Measurements from ENCODE around the gene DEPDC7. TPM values are rescaled to one million over a fixed set of nuclear protein-coding genes. Genes with fewer than 3 reads are reported as not detected.

Gene DEPDC7
- total RNA-seq, 1 donor = 14.5 TPM

- H3K4me2 ChIP-seq (ENCODE audit: insufficient read depth, low read length) = no peak overlapping the region
- peaks cover 18% of the 10 kb centered on the region for H3K4me1 ChIP-seq (ENCODE audit: insufficient read depth, low read length)
- H3K27ac ChIP-seq (ENCODE audit: low read depth, low read length) = no peak overlapping the region
- no peak for TF ChIP-seq CTCF (IDR thresholded peaks at IDR 0.05; ENCODE audit: extremely low read depth, low read depth, low read length)
- DNase-seq (ENCODE audit: insufficient read length, low spot score, missing footprints) = peak; percentile 52
- no peaks in the 10 kb centered on the region for H3K79me2 ChIP-seq (ENCODE audit: insufficient read depth, low read length)
- no peak overlapping the region for H2AFZ ChIP-seq (ENCODE audit: low read length)
- no peak overlapping the region for H3K4me3 ChIP-seq (ENCODE audit: insufficient read depth, low read length)
- H3K36me3 ChIP-seq (ENCODE audit: insufficient read depth, low read length) = no peaks in the 10 kb centered on the region
- no peaks in the 10 kb centered on the region for H4K20me1 ChIP-seq (ENCODE audit: insufficient read depth, low read length)
- no peaks in the 10 kb centered on the region for H3K9me3 ChIP-seq (ENCODE audit: low read depth, low read length)
- H3K27me3 ChIP-seq (ENCODE audit: insufficient read depth, low read length) = no peaks in the 10 kb centered on the region
Observed at GRCh38 chr11:33001281-33001680, 14.4 kb upstream of the DEPDC7 start.

GRCh38 chr11:33001751-33002542, 13.7 kb upstream of the DEPDC7 start:
- no peak overlapping the region for H3K4me3 ChIP-seq (ENCODE audit: insufficient read depth, low read length)
- H3K9me3 ChIP-seq (ENCODE audit: low read depth, low read length) = no peaks in the 10 kb centered on the region
- TF ChIP-seq CTCF (IDR thresholded peaks at IDR 0.05; ENCODE audit: extremely low read depth, low read depth, low read length) = no peak
- no peaks in the 10 kb centered on the region for H3K27me3 ChIP-seq (ENCODE audit: insufficient read depth, low read length)
- H3K36me3 ChIP-seq (ENCODE audit: insufficient read depth, low read length) = no peaks in the 10 kb centered on the region
- peak overlapping the region; percentile 81 for H2AFZ ChIP-seq (ENCODE audit: low read length)
- no peaks in the 10 kb centered on the region for H3K79me2 ChIP-seq (ENCODE audit: insufficient read depth, low read length)
- DNase-seq (ENCODE audit: insufficient read length, low spot score, missing footprints) = no peak
- no peak overlapping the region for H3K27ac ChIP-seq (ENCODE audit: low read depth, low read length)
- no peak overlapping the region for H3K4me2 ChIP-seq (ENCODE audit: insufficient read depth, low read length)
- H4K20me1 ChIP-seq (ENCODE audit: insufficient read depth, low read length) = no peaks in the 10 kb centered on the region
- peaks cover 18% of the 10 kb centered on the region for H3K4me1 ChIP-seq (ENCODE audit: insufficient read depth, low read length)

- no peak for TF ChIP-seq CTCF (IDR thresholded peaks at IDR 0.05; ENCODE audit: extremely low read depth, low read depth, low read length)
- Histone ChIP-seq H3K4me3 (ENCODE audit: insufficient read depth, low read length) (no peak overlapping the region), H3K36me3 (ENCODE audit: insufficient read depth, low read length) (no peaks in the 10 kb centered on the region), H3K9me3 (ENCODE audit: low read depth, low read length) (no peaks in the 10 kb centered on the region), H3K4me1 (ENCODE audit: insufficient read depth, low read length) (peaks cover 12% of the 10 kb centered on the region), H3K27ac (ENCODE audit: low read depth, low read length) (no peak overlapping the region), H3K27me3 (ENCODE audit: insufficient read depth, low read length) (no peaks in the 10 kb centered on the region), H4K20me1 (ENCODE audit: insufficient read depth, low read length) (no peaks in the 10 kb centered on the region), H3K79me2 (ENCODE audit: insufficient read depth, low read length) (no peaks in the 10 kb centered on the region), H2AFZ (ENCODE audit: low read length) (no peak overlapping the region), H3K4me2 (ENCODE audit: insufficient read depth, low read length) (no peak overlapping the region)
- no peak for DNase-seq (ENCODE audit: insufficient read length, low spot score, missing footprints)
Observed at GRCh38 chr11:33005175-33005574, 10.5 kb upstream of the DEPDC7 start.

- Histone ChIP-seq H3K36me3 (ENCODE audit: insufficient read depth, low read length) (no peaks in the 10 kb centered on the region), H3K79me2 (ENCODE audit: insufficient read depth, low read length) (no peaks in the 10 kb centered on the region)
- no peak for TF ChIP-seq CTCF (IDR thresholded peaks at IDR 0.05; ENCODE audit: extremely low read depth, low read depth, low read length)
Observed at GRCh38 chr11:33006010-33006409, 9.7 kb upstream of the DEPDC7 start.

More at GRCh38 chr11:33006010-33006409, 9.7 kb upstream of the DEPDC7 start:
- no peak overlapping the region for H3K4me2 ChIP-seq (ENCODE audit: insufficient read depth, low read length)
- H3K27me3 ChIP-seq (ENCODE audit: insufficient read depth, low read length) = no peaks in the 10 kb centered on the region
- no peak overlapping the region for H3K4me3 ChIP-seq (ENCODE audit: insufficient read depth, low read length)
- no peak overlapping the region for H2AFZ ChIP-seq (ENCODE audit: low read length)
- no peak for DNase-seq (ENCODE audit: insufficient read length, low spot score, missing footprints)
- peaks cover 6% of the 10 kb centered on the region for H3K4me1 ChIP-seq (ENCODE audit: insufficient read depth, low read length)
- no peaks in the 10 kb centered on the region for H3K9me3 ChIP-seq (ENCODE audit: low read depth, low read length)
- H3K27ac ChIP-seq (ENCODE audit: low read depth, low read length) = no peak overlapping the region
- no peaks in the 10 kb centered on the region for H4K20me1 ChIP-seq (ENCODE audit: insufficient read depth, low read length)
